ENCODE data around the gene DCP1A.

GRCh38 chr3:53259427-53260259, 87.7 kb downstream of the DCP1A start:
- no peak for TF ChIP-seq CTCF (IDR thresholded peaks at IDR 0.05)
- TF ChIP-seq POLR2AphosphoS5 (IDR thresholded peaks at IDR 0.05; ENCODE audit: insufficient read depth in 1 of 2, low read depth in 1 of 2) = no peak
